Activated B cell treated with CpG ODN at 0.5 μM for 24 hours (primary cell): ENCODE data around the gene ICE2. TPM values are rescaled to one million over a fixed set of nuclear protein-coding genes. Genes with fewer than 3 reads are reported as not detected.
"Not testable (repeated sequence)": the region's sequence is repeated elsewhere in the genome, so short reads cannot be mapped to it uniquely, and the experiment has no call there.

ENCODE experiments used
- ATAC-seq: fragments of 200-7000 bp; cut with Tn5 transposase; one replicate; pipeline ENCODE4 v1.10.0; 2021; ENCODE audit warnings: low read depth, mild to moderate bottlenecking, moderate library complexity
- CTCF ChIA-PET: fragments of 350-600 bp; sonication (Branson Sonifier 250); formaldehyde crosslinking; loops from one replicate; lab custom pipeline; 2021; ENCODE audit warnings: antibody characterized with exemption; lab: Charles Lee
- POLR2A ChIA-PET: fragments of 350-600 bp; sonication (Branson Sonifier 250); formaldehyde crosslinking; loops from one replicate; lab custom pipeline; 2021; ENCODE audit warnings: antibody characterized with exemption; lab: Charles Lee
- DNase-seq: peaks from one replicate; pipeline ENCODE4 v3.0.0; 2022
- H3K27ac Mint-ChIP-seq: one replicate; pipeline ENCODE4 v1.8.0; 2020; ENCODE audit warnings: mixed read lengths
- H3K27me3 Mint-ChIP-seq: one replicate; pipeline ENCODE4 v1.8.0; 2021; ENCODE audit warnings: mixed read lengths
- H3K36me3 Mint-ChIP-seq: one replicate; pipeline ENCODE4 v1.8.0; 2021; ENCODE audit warnings: low read depth, mixed read lengths
- H3K4me1 Mint-ChIP-seq: one replicate; pipeline ENCODE4 v1.8.0; 2021; ENCODE audit warnings: mixed read lengths
- H3K4me3 Mint-ChIP-seq: one replicate; pipeline ENCODE4 v1.8.0; 2020; ENCODE audit warnings: mild to moderate bottlenecking, mixed read lengths
- H3K9me3 Mint-ChIP-seq: one replicate; pipeline ENCODE4 v1.8.0; 2020; ENCODE audit warnings: mixed read lengths
- intact Hi-C: fragments of 100-400 bp; cut with micrococcal nuclease; formaldehyde crosslinking; loops from one replicate; pipeline ENCODE4 v1.15.1; 2024
- total RNA-seq: library from RNA; stranded (reverse); gene quantifications from 2 replicates; pipeline ENCODE4 v1.2.3, GENCODE V29; 2022
- TF ChIP-seq, protein P1 (sequence below): fragments of 200-600 bp; IDR thresholded peaks from one replicate; pipeline ENCODE4 v1.8.0; 2022; ENCODE audit warnings: antibody characterized with exemption, mild to moderate bottlenecking

Gene ICE2
- total RNA-seq, 1 donor from 2014 or later, result 78.0 TPM

DNA sequence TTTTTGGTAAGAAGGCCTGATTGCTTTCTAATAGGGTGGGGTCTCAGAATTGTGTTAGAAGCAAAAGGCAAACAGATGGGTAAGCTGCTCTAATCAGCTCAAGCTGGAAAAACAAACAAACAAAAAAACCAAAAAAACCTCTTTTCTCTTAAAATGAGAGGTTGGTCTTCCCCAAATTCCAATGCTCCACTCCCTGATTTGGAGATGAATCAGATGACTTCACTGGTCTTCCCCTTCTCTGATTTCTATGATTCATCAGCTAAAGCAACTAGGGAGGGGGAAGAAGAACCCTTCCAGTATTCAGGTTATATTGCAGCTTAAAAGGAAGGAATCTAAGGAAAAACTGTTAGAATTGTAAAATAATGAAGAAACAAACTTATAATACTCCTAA, 71.5 kb downstream of the ICE2 start:
- Mint-ChIP-seq H3K9me3 (no peaks in the 10 kb centered on the region), H3K4me1 (peaks cover 18% of the 10 kb centered on the region), H3K27ac (no peak overlapping the region), H3K4me3 (no peak overlapping the region), H3K36me3 (no peaks in the 10 kb centered on the region), H3K27me3 (no peaks in the 10 kb centered on the region)
- TF ChIP-seq, protein P1, sequence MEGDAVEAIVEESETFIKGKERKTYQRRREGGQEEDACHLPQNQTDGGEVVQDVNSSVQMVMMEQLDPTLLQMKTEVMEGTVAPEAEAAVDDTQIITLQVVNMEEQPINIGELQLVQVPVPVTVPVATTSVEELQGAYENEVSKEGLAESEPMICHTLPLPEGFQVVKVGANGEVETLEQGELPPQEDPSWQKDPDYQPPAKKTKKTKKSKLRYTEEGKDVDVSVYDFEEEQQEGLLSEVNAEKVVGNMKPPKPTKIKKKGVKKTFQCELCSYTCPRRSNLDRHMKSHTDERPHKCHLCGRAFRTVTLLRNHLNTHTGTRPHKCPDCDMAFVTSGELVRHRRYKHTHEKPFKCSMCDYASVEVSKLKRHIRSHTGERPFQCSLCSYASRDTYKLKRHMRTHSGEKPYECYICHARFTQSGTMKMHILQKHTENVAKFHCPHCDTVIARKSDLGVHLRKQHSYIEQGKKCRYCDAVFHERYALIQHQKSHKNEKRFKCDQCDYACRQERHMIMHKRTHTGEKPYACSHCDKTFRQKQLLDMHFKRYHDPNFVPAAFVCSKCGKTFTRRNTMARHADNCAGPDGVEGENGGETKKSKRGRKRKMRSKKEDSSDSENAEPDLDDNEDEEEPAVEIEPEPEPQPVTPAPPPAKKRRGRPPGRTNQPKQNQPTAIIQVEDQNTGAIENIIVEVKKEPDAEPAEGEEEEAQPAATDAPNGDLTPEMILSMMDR, result no peak
- no peak for ATAC-seq
- DNase-seq, result no peak
- CTCF ChIA-PET, result interaction anchor here (0.6 kb wide), 1 partner anchor 524 kb away, joined by 3 read pairs; no protein-coding TSS in a partner anchor
- intact Hi-C loops, result no loop called here
- POLR2A ChIA-PET, result interaction anchor here (0.7 kb wide), 1 partner anchor 10 kb away, joined by 3 read pairs; the partner anchor contains the start of gene ANXA2

DNA sequence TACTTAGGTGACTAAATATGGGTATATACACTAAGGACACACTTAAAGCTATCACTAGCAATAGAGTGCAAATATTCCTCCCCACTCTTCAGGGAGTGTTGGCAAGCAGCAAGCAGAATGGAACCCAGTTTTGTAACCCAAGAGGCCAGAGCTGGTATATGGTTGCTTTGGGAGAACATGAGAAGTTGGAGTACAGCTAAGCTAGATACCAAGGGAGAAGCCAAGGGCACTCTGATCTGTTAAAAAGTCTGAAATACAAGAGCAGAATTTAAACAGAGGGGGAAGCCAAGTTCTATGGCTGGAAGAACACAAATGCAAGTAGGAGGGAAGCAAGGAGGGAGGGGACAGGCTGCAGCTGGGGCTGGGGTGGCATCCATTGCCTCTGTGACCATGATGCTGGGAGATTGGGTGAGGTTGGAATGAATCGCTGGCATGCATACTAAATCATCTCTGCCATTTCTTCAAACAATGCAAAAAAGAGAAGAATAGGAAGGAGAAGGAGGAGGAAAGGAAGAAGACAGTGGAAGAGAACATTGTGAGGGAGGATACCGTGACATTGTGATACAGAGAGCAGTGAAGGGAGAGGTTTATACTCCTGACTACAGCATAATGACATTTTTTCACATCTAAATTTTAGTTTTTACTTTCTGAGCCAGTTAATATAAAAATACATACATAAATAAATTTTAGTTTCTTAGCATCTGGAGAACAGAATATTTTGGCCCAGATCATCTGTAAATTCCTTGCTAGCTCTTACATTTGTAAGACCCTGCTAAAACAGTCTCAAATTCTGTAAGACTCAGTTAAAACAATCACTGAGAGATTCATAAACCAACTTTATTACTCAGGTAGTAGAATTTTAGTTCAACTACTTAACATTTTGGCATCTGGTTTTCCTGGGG, 72.2 kb downstream of the ICE2 start:
- H3K4me1 Mint-ChIP-seq, result peaks cover 18% of the 10 kb centered on the region
- CTCF ChIA-PET, result interaction anchor here (0.6 kb wide), 1 partner anchor 525 kb away, joined by 3 read pairs; no protein-coding TSS in a partner anchor
- no peaks in the 10 kb centered on the region for H3K36me3 Mint-ChIP-seq
- intact Hi-C loops, result no loop called here
- ATAC-seq (no peak), DNase-seq (no peak)
- no peaks in the 10 kb centered on the region for H3K9me3 Mint-ChIP-seq
- TF ChIP-seq, protein P1, result no peak
- H3K27ac Mint-ChIP-seq, result no peak overlapping the region
- POLR2A ChIA-PET, result interaction anchor here (0.7 kb wide), 1 partner anchor 9 kb away, joined by 3 read pairs; the partner anchor contains the start of gene ANXA2
- no peaks in the 10 kb centered on the region for H3K27me3 Mint-ChIP-seq
- H3K4me3 Mint-ChIP-seq, result no peak overlapping the region

DNA sequence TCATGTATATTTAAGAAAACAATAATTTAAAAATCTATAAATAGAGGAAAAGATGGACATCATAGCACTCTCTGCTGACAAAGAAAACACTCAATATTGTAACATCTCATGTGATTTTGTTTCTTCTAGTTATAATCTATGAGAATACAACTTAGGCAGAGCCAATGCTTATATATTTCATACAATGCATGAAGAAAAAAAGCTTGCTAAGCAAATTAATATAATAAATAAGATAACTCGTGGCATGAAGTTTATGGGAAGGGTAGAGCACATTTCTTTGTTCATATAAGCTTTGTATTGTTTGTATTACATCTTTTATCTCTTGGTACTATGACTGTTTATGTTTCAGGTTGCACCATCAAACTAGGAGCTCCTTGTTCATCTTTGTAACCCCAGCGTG, 73.5 kb downstream of the ICE2 start:
- CTCF ChIA-PET, result interaction anchor here (0.7 kb wide), 1 partner anchor 18 kb away, joined by 4 read pairs; no protein-coding TSS in a partner anchor
- peaks cover 18% of the 10 kb centered on the region for H3K4me1 Mint-ChIP-seq
- H3K9me3 Mint-ChIP-seq, result no peaks in the 10 kb centered on the region
- no peaks in the 10 kb centered on the region for H3K36me3 Mint-ChIP-seq
- intact Hi-C loops, result no loop called here
- ATAC-seq, result no peak
- DNase-seq, result no peak
- H3K4me3 Mint-ChIP-seq, result no peak overlapping the region
- TF ChIP-seq, protein P1, result no peak
- no peaks in the 10 kb centered on the region for H3K27me3 Mint-ChIP-seq
- POLR2A ChIA-PET, result interaction anchor here (0.6 kb wide), 1 partner anchor 293 kb away, joined by 6 read pairs; no protein-coding TSS in a partner anchor
- no peak overlapping the region for H3K27ac Mint-ChIP-seq

DNA sequence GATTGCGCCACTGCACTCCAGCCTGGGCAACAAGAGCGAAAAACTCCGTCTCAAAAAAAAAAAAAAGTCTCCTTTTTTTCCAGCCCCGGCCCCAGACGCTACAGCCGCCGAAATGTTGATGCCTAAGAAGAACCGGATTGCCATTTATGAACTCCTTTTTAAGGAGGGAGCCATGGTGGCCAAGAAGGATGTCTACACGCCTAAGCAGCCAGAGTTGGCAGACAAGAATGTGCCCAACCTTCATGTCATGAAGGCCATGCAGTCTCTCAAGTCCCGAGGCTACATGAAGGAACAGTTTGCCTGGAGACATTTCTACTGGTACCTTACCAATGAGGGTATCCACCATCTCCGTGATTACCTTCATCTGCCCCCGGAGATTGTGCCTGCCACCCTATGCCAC, 74.6 kb downstream of the ICE2 start:
- DNase-seq, CTCF ChIA-PET, H3K4me3 Mint-ChIP-seq, ATAC-seq, H3K27ac Mint-ChIP-seq, intact Hi-C loops, H3K27me3 Mint-ChIP-seq, H3K9me3 Mint-ChIP-seq, H3K36me3 Mint-ChIP-seq, POLR2A ChIA-PET: not testable (repeated sequence)
- H3K4me1 Mint-ChIP-seq, result peaks cover 15% of the 10 kb centered on the region

DNA sequence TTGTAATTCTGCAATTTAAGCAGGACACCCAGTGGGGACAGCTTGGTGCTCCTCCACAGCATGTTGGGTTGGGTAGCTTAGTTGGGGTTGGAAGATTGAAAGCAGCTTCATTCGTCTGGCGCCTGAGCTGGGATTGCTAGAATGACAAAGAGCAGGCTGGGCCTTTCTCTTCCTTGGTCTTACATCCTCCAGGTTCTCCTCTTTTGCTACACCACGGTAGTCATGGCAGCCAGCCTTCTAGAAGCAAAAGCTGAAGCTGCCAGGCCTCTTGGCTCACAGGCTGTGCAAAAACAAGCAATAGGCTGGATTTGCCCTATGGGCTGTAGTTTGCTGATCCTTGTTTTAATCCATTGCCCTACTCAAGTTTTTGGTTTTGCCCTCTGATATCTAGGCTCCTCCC, 78.0 kb downstream of the ICE2 start:
- Mint-ChIP-seq H3K9me3 (no peaks in the 10 kb centered on the region), H3K4me1 (peaks cover 22% of the 10 kb centered on the region), H3K4me3 (no peak overlapping the region), H3K27ac (no peak overlapping the region), H3K27me3 (no peaks in the 10 kb centered on the region), H3K36me3 (peaks cover 8% of the 10 kb centered on the region)
- ChIA-PET CTCF (no interaction called here), POLR2A (interaction anchor here (0.6 kb wide), 1 partner anchor 402 kb away, joined by 4 read pairs; no protein-coding TSS in a partner anchor)
- DNase-seq (no peak), ATAC-seq (no peak)
- TF ChIP-seq, protein P1, result no peak
- intact Hi-C loops, result no loop called here
